ENCODE results near the gene SLC9A7.
A peak's percentile ranks its signal among the peaks of the same experiment; 100 is the strongest.

Gene SLC9A7

GRCh38 chrX:46575586-46575985 lies 183.3 kb downstream of the SLC9A7 start:
- H3K36me3 ChIP-seq (ENCODE audit: control insufficient read depth, insufficient read depth, low read length) = no peaks in the 10 kb centered on the region
- H3K79me2 ChIP-seq = no peaks in the 10 kb centered on the region
- H3K9me3 ChIP-seq (ENCODE audit: control insufficient read depth, low read length) = no peaks in the 10 kb centered on the region
- H3K27ac ChIP-seq = no peak overlapping the region
- no peaks in the 10 kb centered on the region for H3K27me3 ChIP-seq (ENCODE audit: control insufficient read depth, insufficient read depth, low read length)
- H3K4me2 ChIP-seq (ENCODE audit: low read length) = peak overlapping the region; percentile 69
- H2AFZ ChIP-seq = peak overlapping the region; percentile 81
- H3K4me3 ChIP-seq (ENCODE audit: low read depth, low read length) = peak overlapping the region; percentile 27
- no peak overlapping the region for H3K9ac ChIP-seq
- H3K4me1 ChIP-seq = no peaks in the 10 kb centered on the region
- TF ChIP-seq, protein P1, sequence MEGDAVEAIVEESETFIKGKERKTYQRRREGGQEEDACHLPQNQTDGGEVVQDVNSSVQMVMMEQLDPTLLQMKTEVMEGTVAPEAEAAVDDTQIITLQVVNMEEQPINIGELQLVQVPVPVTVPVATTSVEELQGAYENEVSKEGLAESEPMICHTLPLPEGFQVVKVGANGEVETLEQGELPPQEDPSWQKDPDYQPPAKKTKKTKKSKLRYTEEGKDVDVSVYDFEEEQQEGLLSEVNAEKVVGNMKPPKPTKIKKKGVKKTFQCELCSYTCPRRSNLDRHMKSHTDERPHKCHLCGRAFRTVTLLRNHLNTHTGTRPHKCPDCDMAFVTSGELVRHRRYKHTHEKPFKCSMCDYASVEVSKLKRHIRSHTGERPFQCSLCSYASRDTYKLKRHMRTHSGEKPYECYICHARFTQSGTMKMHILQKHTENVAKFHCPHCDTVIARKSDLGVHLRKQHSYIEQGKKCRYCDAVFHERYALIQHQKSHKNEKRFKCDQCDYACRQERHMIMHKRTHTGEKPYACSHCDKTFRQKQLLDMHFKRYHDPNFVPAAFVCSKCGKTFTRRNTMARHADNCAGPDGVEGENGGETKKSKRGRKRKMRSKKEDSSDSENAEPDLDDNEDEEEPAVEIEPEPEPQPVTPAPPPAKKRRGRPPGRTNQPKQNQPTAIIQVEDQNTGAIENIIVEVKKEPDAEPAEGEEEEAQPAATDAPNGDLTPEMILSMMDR (IDR thresholded peaks at IDR 0.05) = no peak

DNA sequence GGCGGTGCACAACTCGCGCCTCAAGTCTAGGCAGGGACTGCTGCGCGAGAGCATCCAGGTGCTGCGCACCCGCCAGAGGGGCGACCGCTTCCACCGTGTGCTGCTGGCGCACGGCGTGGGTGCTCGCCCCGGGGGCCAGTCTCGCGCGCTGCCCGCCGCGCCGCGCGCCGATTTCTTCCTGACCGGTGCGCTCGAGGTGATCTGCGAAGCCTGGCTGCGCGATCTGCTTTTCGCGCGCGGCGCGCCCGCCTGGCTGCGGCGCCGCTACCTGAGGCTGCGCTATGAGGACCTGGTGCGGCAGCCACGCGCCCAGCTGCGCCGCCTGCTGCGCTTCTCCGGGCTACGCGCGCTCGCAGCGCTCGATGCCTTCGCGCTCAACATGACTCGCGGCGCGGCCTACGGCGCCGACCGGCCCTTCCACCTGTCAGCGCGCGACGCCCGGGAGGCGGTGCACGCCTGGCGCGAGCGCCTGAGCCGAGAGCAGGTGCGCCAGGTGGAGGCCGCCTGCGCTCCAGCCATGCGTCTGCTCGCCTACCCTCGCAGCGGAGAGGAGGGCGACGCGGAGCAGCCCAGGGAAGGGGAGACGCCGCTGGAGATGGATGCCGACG lies 184.0 kb downstream of the SLC9A7 start:
- H3K27me3 ChIP-seq (ENCODE audit: control insufficient read depth, insufficient read depth, low read length) = no peaks in the 10 kb centered on the region
- no peaks in the 10 kb centered on the region for H3K79me2 ChIP-seq
- no peak overlapping the region for H3K9ac ChIP-seq
- TF ChIP-seq, protein P1 (IDR thresholded peaks at IDR 0.05) = no peak
- H3K4me2 ChIP-seq (ENCODE audit: low read length) = peak overlapping the region; percentile 69
- peak overlapping the region; percentile 81 for H2AFZ ChIP-seq
- peak overlapping the region; percentile 63 for H3K4me3 ChIP-seq (ENCODE audit: low read depth, low read length)
- no peaks in the 10 kb centered on the region for H3K4me1 ChIP-seq
- no peaks in the 10 kb centered on the region for H3K9me3 ChIP-seq (ENCODE audit: control insufficient read depth, low read length)
- no peak overlapping the region for H3K27ac ChIP-seq
- H3K36me3 ChIP-seq (ENCODE audit: control insufficient read depth, insufficient read depth, low read length) = no peaks in the 10 kb centered on the region

DNA sequence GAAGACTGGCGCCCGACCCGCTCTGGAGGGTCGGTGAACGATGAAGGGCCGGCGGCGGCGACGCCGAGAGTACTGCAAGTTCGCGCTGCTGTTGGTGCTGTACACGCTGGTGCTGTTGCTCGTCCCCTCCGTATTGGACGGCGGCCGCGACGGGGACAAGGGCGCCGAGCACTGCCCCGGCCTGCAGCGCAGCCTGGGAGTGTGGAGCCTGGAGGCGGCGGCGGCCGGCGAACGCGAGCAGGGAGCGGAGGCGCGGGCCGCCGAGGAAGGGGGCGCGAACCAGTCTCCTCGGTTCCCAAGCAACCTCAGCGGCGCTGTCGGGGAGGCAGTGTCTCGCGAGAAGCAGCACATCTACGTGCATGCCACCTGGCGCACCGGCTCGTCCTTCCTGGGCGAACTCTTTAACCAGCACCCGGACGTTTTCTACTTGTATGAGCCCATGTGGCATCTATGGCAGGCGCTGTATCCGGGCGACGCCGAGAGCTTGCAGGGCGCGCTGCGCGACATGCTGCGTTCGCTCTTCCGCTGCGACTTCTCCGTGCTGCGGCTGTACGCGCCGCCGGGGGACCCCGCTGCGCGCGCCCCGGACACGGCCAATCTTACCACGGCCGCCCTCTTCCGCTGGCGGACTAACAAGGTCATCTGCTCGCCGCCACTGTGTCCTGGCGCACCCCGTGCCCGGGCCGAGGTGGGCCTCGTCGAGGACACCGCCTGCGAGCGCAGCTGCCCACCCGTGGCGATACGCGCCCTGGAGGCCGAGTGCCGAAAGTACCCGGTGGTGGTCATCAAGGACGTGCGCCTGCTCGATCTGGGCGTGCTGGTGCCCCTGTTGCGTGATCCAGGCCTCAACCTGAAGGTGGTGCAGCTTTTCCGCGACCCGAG lies 184.8 kb downstream of the SLC9A7 start:
- no peaks in the 10 kb centered on the region for H3K9me3 ChIP-seq (ENCODE audit: control insufficient read depth, low read length)
- H3K27ac ChIP-seq = peak overlapping the region; percentile 44
- H3K36me3 ChIP-seq (ENCODE audit: control insufficient read depth, insufficient read depth, low read length) = no peaks in the 10 kb centered on the region
- no peaks in the 10 kb centered on the region for H3K4me1 ChIP-seq
- TF ChIP-seq, protein P1 (IDR thresholded peaks at IDR 0.05) = no peak
- no peaks in the 10 kb centered on the region for H3K79me2 ChIP-seq
- H3K27me3 ChIP-seq (ENCODE audit: control insufficient read depth, insufficient read depth, low read length) = no peaks in the 10 kb centered on the region
- H3K4me3 ChIP-seq (ENCODE audit: low read depth, low read length) = peak overlapping the region; percentile 63
- H2AFZ ChIP-seq = peak overlapping the region; percentile 81
- H3K4me2 ChIP-seq (ENCODE audit: low read length) = peak overlapping the region; percentile 69
- no peak overlapping the region for H3K9ac ChIP-seq

- Histone ChIP-seq H3K79me2 (no peaks in the 10 kb centered on the region), H3K9me3 (ENCODE audit: control insufficient read depth, low read length) (no peaks in the 10 kb centered on the region), H3K4me1 (no peaks in the 10 kb centered on the region), H3K27ac (peak within 1 kb of the TSS; percentile 44), H3K27me3 (ENCODE audit: control insufficient read depth, insufficient read depth, low read length) (no peaks in the 10 kb centered on the region), H3K36me3 (ENCODE audit: control insufficient read depth, insufficient read depth, low read length) (no peaks in the 10 kb centered on the region), H3K4me2 (ENCODE audit: low read length) (peak within 1 kb of the TSS; percentile 69), H3K4me3 (ENCODE audit: low read depth, low read length) (peak within 1 kb of the TSS; percentile 63), H3K9ac (no peak within 1 kb of the TSS), H2AFZ (peak within 1 kb of the TSS; percentile 81)
- TF ChIP-seq, protein P1 (IDR thresholded peaks at IDR 0.05) = peak; percentile 8
Observed at GRCh38 chrX:46573331-46573891, 185.5 kb downstream of the SLC9A7 start, which contains the start of gene CHST7. TSS of gene CHST7 (plus strand) at chrX:46573765. CDS start at chrX:46573932, 167 bp downstream.

All from parathyroid adenoma (tissue), 2 donors.